GM19023 (cell line): ENCODE measurements around the gene PA2G4.
A peak's percentile ranks its signal among the peaks of the same experiment; 100 is the strongest.
"Not testable (repeated sequence)": the region's sequence is repeated elsewhere in the genome, so short reads cannot be mapped to it uniquely, and the experiment has no call there.

Experiments
- ATAC-seq: cut with Tn5 transposase; IDR thresholded peaks from one replicate; pipeline ENCODE4 v1.9.1; 2021; ENCODE audit warnings: mild to moderate bottlenecking, moderate library complexity; ENCODE audit not compliant: unreplicated experiment

The PA2G4 gene

GRCh38 chr12:56152132-56152755 lies 47.9 kb downstream of the PA2G4 start, which contains the start of gene MYL6B:
Gene MYL6B, plus strand, starts transcription at chr12:56152587. Its CDS starts 1,332 bp downstream, at chr12:56153919.
- peak; percentile 84 for ATAC-seq

DNA sequence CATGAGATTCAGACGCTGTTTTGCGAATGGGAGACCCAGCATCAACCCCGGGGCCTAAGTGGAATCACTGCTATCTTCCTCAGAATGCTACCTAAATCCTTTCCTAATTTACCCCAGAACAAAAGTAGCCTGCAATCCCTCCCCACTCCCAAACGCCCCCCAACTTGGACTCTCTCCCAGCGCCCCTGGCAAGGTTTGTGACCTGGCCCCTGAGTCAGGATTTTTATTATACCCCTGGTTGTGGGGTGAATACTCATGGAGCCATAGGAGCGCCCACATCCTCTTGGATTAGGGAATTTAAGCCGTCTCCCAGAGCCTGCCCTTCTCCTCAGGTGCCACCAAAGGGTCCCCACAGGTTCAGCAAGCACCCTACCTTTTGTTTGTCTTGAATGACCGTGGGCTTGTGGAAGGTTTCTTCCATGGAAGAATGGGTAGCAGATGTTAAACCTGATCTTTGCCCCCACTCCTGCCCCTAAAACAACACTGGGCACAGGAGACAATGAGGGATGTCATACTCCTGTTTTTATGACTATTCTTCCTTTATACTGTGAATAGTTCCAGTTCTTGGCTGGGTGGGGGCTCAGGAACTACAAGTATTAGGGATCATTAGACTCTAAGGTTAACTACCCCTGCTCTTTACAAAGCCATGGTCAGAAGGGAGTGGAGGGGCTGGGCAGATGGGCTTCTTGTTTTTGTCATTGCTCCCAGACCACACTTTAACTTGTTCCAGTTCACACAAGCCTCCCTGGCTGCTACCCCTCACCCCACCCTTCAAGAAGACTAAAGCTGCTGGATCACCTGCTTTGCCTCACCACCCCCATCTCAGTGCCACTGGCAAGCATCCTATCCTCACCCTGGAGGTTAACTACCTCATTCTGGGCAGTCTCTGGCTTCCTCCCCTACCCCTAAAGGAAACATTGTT lies 48.7 kb downstream of the PA2G4 start:
- ATAC-seq, result no peak

- ATAC-seq, result no peak
Observed at GRCh38 chr12:56153678-56154065, 49.3 kb downstream of the PA2G4 start.

DNA sequence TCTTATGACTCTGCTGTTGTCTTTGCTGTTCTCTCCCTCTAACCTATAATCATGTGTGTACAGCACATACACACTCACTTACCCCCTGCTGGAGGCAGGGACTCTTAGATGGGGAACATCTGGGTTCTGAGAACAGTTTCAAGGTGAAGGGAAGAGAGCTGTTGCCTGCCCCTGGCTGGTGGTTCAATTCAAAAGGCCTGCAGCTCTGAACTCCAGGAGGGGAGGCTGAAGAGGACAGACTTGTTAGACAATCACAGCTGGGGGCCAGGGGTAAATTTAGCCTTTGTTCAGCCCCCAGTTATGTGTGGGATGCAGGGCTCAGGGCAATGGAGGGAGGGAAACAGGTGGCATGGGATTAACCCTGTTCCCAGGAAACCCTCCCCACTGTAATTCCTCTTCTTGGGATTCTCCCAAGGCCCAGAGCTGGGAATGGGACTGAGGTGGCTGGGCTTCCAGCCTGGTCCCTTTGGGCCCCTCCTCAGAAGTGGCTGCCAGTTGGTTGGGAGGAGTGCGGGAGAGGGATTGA lies 50.0 kb downstream of the PA2G4 start:
- no peak for ATAC-seq

DNA sequence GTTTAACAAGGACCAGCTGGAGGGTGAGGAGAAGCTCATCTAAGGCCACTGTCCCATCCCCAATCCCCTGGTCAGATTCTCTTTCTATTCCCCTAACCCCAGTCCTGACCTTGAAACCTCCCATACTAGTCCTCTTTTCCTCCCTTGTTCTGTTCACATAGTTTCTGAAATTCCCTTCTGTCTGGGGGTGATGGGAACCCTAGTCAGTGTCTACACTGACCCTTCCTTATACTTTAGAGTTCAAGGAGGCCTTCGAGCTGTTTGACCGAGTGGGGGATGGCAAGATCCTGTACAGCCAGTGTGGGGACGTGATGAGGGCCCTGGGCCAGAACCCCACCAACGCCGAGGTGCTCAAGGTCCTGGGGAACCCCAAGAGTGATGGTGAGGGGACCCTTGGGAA lies 50.5 kb downstream of the PA2G4 start:
- ATAC-seq, result no peak

- no peak for ATAC-seq
Observed at GRCh38 chr12:56155256-56155845, 51.0 kb downstream of the PA2G4 start.

- ATAC-seq, result not testable (repeated sequence)
Observed at GRCh38 chr12:56156464-56157200, 52.3 kb downstream of the PA2G4 start.

DNA sequence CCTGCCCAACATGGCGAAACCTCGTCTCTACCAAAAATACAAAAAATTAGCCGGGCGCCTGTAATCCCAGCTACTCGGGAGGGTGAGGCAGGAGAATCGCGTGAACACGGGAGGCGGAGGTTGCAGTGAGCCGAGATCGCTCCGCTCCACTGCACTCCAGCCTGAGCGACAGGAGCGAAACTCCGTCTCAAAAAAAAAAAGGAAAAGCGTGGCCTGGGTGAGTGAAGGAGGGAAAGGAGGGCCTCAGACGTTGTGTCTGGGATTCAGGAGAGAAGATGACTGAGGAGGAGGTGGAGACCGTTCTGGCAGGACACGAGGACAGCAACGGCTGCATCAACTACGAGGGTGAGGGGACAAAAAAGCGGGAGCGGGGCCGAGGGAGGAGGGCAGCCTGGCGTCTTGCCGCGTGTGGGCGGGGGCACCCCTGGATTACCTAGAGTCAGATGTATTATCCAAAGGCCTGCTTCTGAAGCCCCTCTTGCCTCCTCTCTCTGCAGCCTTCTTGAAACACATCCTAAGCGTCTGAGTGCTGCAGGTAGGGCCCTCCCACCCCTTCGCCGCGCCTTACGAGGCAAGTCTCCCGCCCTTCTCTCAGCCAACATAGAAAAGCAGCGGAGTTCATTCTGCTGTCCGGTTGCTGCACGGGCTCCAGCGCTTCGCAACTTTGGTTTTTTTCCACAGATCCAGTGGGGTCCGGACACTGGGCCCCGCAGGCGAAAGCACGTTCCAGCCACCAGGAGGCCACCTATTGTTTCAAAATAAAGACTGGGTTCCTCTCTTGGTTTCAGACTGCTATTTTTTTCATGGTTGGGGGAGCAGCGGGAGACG lies 53.1 kb downstream of the PA2G4 start:
- ATAC-seq, result peak; percentile 26

DNA sequence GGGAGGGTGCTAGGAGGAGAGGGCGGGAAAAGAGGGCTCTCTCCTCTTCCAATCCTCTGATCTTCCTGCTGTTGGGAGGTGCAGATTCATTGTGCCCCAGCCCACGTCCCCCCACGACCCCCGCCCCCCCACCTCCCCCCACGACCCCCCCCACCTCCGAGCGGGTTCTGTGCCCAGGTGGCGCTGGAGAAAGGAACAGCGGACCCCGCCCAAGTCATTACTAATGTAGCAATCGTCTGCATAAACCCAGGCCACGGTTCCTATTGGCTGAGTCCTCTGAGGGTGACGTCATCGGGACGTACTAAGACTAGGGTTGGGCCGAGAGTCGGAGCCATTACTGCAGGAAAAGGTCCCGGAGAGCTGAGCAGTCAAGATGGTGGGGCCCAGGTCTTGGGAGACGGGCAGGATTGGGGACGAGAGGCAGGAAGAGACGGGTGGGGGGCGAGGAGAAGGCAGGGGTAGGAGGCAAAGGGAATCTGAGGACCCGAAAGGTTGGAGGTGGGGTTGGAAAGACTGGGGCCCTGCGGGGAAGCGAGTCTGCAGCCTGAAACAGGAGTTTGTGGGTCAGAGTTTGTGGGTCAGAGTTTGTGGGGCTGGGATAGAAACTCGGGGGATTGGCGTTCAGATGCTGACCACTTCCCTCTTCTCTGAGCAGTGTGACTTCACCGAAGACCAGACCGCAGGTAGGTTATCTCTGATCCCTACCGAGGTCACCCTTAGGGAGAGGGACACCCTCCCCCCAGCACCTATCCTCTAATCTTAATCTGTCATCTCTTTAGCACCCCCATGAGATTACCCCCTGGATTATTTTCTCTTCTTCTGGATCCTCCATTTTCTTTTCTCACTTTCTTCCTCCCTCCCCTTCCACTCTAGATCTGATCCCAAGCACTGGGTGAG lies 53.9 kb downstream of the PA2G4 start, which contains the start of gene MYL6:
Gene MYL6, plus strand, starts transcription at position 331 of the 897 bp plus-strand sequence. Its CDS starts 43 bp downstream, at position 374.
- ATAC-seq, result peak; percentile 84

GRCh38 chr12:56158926-56159461 lies 54.6 kb downstream of the PA2G4 start:
- no peak for ATAC-seq

- no peak for ATAC-seq
Observed at GRCh38 chr12:56159482-56160192, 55.3 kb downstream of the PA2G4 start.

DNA sequence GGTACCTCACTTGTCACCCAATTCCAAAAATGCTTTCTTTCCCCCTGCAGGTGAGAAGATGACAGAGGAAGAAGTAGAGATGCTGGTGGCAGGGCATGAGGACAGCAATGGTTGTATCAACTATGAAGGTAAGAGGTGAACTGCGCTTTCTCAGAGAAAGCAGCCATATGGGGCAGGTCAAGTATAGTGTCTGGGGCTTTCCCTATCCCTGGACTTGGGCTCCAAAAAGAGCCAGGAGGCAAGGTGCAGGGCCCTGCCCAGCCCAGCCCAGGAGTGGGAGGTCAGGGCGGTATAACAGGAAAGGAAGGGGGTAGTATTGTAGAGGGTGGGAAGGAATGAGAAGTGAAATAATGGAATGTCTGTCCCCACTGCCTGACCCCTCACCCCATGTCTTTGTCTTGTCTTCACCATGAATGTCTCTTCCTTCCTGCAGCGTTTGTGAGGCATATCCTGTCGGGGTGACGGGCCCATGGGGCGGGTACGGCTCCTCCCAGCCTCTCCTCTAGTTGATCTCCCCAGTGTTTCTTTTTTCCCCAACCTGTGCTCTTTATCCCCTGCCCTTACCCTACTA lies 55.9 kb downstream of the PA2G4 start:
- ATAC-seq, result no peak

GRCh38 chr12:56160894-56161689 lies 56.7 kb downstream of the PA2G4 start:
- no peak for ATAC-seq

- ATAC-seq, result no peak
Observed at GRCh38 chr12:56161690-56162351, 57.5 kb downstream of the PA2G4 start.

- no peak for ATAC-seq
Observed at GRCh38 chr12:56162468-56163290, 58.3 kb downstream of the PA2G4 start.
